ENCODE measurements around the gene PRR16. TPM values are rescaled to one million over a fixed set of nuclear protein-coding genes. Genes with fewer than 3 reads are reported as not detected.
A peak's percentile ranks its signal among the peaks of the same experiment; 100 is the strongest.

The PRR16 gene
- total RNA-seq, 1 donor from 2014 or later, result 0.23 TPM

GRCh38 chr5:120730214-120730613, 266.1 kb downstream of the PRR16 start:
- TF ChIP-seq CTCF (conservative IDR thresholded peaks at IDR 0.05; ENCODE audit: low read depth, low read length), result no peak
- DNase-seq (ENCODE audit: low read depth), result no peak
- H3K4me3 ChIP-seq (ENCODE audit: low read depth, low read length), result no peak overlapping the region

GRCh38 chr5:120734033-120734432, 269.9 kb downstream of the PRR16 start:
- DNase-seq (ENCODE audit: low read depth), result no peak
- no peak for TF ChIP-seq CTCF (conservative IDR thresholded peaks at IDR 0.05; ENCODE audit: low read depth, low read length)
- H3K4me3 ChIP-seq (ENCODE audit: low read depth, low read length), result no peak overlapping the region

- TF ChIP-seq CTCF (conservative IDR thresholded peaks at IDR 0.05; ENCODE audit: low read depth, low read length), result peak; percentile 3
- H3K4me3 ChIP-seq (ENCODE audit: low read depth, low read length), result no peak overlapping the region
- no peak for DNase-seq (ENCODE audit: low read depth)
These were observed 271.0 kb downstream of the PRR16 start for GRCh38 chr5:120735076-120735475.
